ENCODE data around the gene GPR143.
"Not testable (repeated sequence)": the region's sequence is repeated elsewhere in the genome, so short reads cannot be mapped to it uniquely, and the experiment has no call there.

Gene GPR143

DNA sequence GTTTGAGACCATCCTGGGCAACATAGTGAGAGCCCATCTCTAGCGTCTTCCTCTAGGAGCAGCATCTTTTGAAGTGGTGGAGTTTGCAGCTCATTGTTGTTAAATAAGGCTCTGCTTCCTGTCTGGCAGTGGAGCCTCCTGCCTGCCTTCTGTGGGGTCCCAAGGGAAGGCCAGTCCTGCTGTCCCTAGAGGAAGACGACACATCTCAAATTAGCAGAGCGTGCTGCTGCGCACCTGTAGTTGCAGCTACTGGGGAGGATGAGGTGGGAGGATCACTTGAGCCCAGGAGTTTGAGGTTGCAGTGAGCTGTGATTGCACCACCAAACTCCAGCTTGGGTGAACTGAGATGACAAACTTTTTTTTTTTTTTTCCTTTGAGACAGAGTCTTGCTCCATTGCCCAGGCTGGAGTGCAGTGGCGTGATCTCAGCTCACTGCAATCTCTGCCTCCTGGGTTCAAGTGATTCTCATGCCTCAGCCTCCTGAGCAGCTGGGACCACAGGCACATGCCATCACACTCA lies 2.7 kb upstream of the GPR143 start:
- not testable (repeated sequence) for DNase-seq (ENCODE audit: low spot score)

DNA sequence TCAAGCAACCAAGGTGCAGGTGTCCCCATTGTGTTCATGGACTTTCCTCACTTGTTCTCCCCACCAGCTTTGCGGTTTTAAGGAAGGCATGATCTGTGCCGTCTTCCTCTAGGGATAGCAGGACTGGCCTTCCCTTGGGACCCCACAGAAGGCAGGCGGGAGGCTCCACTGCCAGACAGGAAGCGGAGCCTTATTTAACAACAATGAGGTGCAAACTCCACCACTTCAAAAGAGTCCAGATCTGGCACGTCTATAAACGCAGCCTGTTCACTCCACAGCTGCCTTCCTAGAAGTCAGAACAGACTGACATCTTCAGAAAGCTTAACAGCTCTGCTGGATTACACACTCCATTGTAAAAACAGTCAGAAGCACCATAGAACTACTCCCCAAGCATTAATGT lies 1.7 kb upstream of the GPR143 start:
- no peak for DNase-seq (ENCODE audit: low spot score)

DNA sequence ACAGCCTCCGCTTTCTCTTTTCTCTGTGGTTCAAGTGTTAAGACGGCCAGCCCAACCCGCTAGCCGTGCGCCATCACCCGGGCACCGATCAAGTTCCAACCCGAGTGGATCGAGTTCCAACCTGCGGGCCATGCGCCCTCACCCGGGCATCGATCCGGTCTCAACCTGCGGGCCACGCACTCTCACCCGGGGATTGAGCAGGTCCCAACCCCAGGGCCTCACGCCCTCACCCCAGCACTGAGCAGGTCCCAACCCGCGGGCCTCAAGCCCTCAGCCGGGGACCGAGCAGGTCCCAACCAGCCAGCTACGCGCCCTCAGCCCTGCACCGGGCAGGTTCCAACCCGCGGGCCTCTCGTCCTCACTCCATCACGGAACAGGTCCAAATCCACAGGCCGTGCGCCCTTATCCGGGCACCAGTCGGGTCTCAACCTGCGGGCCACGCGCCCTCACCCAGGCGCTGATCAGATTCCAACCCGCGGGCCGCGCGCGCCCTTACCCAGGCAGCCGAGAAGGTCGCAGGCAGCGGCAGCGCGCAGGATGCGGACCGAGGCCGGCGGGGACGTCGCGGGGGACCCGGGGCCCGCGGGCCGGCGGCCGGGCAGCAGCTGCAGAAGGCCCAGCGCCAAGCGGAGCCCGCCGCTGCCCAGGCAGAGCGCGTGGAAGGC lies 443 bp downstream of the GPR143 start:
- no peak for DNase-seq (ENCODE audit: low spot score)

DNA sequence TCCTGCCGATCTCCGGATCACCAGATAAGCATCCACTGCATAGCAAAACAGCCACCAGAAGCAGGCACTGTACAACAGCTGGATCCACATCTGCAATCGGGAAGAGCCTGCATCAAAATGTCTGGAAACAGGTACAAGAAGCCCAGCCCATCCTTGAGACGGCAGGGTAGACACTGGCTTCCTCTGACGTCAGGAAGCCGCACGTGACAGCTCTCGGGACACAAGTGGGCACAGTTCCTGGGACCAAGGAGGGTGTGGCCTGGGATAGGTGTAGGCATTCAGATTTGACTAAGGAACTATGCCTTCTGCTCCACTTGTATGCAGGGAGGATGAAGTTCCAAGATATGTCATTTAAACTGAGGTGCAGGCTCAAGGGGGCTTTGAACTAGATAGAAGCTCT lies 6.3 kb downstream of the GPR143 start:
- no peak for DNase-seq (ENCODE audit: low spot score)

DNA sequence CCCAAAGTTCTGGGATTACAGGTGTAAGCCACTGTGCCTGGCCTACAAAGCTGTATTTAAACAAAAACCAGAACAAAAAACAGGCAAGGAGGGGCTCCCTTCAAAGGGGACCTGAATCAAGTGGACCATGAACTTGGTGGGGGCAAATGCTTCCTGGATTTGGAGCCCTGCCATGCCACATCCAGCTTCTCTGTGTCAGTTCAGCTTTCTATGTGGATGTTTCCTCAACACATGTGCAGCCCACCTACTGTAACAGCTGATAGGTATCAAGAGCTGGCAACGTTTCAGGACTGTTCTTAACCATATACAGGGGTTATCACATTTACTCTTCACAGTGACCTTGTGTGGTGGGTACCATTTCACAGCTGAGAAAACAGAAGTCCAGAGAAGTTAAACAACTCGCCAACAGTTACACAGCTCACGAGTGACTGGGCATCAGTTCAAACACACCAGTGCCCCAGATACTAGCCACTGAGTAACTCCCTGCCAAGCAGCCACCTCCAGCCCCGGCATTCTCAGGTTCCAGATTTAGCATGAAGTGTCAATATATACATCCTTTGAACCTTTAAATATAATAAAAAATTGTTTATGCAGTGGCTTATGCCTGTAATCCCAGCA lies 7.5 kb downstream of the GPR143 start:
- DNase-seq (ENCODE audit: low spot score): no peak

DNA sequence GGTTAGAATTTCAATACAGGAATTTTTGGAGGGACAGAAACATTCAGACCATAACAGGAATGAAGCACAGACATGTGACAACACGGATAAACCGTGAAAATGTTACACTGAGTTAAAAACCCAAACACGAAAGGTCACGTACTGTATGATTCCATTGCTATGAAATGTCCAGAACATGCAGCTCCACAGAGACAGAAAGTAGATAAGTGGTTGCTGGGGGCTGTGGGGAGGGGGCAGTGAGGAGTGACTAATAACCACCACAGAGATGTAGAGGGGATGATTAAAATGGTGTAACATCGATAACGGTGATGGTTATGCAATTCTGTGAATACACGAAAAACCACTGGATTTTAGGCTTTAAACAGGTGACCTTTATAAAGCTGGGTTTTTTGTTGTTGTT lies 8.3 kb downstream of the GPR143 start:
- DNase-seq (ENCODE audit: low spot score): no peak

DNA sequence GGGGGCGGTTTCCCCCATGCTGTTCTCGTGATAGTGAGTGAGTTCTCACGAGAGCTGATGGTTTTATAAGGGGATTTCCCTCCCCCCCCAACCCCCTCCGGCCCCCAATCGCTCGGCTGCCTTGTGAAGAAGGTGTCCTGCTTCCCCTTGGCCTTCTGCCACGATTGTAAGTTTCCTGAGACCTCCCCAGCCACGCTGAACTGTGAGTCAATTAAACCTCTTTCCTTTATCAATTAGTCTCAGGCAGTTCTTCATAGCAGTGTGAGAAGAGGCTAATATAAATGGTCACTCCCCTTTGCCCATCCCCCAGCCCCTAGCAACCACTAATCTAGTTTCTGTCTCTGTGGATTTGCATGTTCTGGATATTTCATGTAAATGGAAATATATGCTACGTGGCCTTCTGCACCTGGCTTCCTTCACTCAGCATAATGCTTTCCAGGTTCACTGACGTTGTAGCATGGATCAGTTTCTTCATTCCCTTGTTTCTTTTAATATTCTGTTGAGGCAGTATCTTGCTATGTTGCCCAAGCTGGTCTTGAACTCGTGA lies 16.4 kb downstream of the GPR143 start:
- no peak for DNase-seq (ENCODE audit: low spot score)

DNA sequence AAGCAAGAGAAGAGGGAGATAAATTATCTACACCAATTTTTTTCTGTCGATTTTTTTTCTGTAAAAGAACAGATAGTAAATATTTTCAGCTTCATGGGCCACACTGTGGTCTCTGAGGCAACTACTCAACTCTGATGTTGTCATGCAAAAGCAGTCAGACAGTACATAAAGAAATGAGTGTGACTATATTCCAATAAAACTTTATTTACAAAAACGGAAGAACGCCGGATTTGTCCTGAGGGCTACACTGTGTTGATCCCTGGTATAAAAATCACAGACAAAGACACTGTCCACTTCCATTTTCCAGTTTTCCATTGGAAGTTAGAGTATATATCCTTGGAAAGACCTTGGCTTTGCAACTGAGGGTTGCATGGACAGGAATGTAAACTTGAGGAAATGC lies 18.0 kb downstream of the GPR143 start:
- peak; percentile 3 for DNase-seq (ENCODE audit: low spot score)

DNA sequence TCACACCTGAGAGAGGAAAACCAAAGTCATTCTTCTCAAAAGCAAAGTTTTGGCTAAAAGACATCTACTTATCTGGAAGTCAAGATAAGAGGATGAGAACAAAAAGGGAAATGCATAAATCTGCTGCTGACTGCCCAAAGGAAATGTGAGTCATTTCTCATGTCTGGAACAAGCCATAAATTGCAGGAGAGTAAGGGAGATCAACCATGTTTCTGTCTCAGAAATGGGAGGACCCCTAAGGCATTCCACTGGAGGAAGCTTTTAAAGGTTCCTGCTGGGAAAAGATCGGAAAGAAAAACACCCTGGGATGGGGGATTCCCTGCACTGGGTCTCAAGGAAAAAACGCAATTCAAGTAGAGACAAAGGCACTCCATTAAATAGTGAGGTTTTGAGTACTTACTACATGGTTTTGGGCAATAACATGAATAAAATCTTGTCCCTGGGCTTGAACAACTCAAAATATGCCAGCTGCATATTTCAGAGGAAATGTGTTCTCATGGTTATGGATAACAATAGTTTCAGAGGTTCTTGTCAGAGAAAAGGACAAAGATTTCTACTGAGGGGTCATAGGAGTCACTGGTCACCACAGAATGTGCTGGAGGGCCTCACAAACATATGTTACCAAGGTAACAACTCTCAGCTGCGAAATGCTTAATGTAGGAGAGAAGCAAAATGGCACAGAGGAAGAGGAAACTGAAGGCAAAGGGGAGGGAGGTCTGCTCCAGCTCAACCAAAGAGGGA lies 19.3 kb downstream of the GPR143 start:
- DNase-seq (ENCODE audit: low spot score): peak; percentile 81

DNA sequence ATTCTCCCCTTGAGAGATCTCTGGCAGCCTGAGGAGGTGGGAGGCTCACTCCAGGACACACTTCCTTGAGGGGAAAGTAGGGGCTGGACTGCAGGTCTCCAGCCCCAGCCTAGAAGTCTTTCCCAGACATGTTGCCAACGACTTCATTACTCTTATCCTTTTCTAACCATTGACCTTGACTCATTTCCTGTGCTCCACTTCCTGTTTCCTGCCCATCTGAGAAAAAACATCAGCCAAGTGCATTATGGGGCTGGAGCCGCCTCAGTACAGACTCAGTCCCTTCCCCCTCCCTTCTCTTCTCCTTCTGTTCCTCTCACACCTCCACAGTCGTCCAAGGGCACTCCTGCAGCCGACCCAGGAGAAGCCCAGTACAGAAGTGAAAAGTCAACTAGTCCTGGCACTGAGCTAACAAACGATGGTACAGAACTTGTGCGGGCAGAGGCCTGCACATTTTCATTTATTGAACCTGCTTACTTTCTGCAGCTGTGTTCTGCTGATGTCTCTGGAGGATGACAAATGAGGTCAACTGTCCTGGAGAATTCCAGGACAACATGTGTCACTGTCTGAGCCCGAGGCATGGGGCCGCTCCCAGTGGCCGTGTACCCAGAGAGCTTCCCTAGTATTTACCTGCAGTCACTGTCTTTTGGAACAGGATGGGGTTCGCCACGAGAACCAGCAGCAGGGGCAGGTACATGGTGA lies 20.1 kb downstream of the GPR143 start:
- DNase-seq (ENCODE audit: low spot score): peak; percentile 92

DNA sequence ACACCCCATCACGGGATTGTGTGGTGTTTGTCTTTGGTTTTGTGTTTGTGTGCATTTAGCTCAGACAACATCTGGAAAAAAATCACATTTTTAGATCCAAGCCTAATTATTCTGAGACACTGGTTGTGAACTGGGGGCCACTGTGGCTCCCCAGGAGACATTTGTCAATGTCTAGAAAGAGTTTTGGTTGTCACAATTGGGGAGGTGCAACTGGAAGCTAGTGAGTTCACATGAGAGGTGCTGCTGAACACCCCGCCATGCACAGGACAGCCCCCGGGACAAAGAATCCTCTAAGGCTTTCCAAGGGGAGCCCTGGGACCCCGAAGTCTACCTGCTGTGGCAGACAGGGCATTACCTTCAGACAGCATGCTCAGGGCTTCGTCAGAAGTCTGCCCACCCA lies 26.5 kb downstream of the GPR143 start:
- no peak for DNase-seq (ENCODE audit: low spot score)

DNA sequence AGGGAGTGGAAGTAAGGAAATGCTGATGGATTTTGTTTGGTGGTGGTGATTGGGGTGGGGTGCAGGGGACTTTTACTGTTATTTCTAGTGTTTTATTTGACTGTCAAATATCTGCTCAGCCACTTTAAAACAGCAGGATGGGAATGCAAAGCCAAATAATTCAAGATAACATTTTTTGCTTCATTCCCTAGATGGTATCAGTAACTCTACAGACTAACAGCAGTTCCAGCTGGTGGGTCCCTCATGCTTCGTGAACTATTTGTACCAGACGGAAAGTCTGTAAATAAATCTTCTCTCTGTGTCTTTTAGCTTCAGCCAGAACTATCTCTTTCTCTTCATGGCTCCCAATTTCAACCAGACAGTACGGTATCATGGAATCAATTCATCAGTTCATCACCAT lies 27.5 kb downstream of the GPR143 start:
- no peak for DNase-seq (ENCODE audit: low spot score)

DNA sequence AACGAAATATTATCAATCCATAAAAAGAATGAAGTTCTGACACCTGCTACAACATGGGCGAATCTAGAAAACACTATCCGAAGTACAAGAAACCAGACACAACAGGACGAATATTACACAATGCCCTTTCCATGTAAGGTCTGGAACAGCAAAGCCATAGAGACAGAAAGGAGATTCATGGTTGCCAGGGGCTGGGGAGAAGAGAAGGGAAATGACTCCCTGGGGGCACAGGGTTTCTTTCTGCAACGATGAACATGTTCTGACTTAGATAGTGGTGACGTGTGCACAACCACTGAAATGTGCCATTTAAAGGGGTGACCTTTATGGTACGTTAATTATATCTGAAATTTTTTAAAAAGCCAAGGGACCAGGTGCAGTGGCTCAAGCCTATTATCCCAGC lies 28.3 kb downstream of the GPR143 start:
- no peak for DNase-seq (ENCODE audit: low spot score)

DNA sequence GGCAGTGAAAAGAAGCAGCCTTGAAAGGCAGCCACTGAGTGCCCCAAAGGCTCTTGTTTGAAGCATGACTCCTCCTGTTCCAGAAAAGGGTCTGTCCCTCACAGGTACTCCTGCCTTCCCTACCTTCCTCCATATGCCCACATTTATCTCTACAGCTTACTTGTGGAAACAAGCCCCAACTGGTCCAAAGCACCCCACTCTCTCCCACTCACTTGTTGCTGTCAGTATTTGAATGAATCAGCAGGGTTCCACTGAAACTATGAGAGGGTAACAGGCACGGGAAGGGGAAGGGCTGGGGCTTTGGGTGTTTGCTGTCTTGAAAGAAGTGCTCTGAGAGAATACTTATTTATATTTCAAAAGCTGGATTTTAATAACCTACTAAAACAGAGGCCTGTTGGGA lies 34.9 kb downstream of the GPR143 start:
- DNase-seq (ENCODE audit: low spot score): no peak

DNA sequence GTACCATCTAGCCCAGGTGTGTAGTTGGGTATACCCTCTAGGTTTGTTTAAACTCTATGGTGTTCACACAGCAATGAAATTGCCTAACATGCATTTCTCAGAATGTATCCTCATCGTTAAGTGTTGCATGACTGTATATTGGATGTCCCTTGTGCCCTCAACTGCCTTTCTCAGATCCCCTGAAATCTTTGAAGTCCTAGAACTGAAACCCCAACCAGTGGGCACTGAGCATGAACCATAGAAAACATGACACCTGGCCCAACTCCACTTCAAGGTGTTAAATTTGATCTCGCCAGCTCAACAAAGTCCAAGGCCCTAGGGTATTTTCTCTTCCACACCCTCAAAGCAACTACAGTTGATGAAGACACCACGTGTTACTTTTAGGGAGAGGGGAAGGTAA lies 35.6 kb downstream of the GPR143 start:
- DNase-seq (ENCODE audit: low spot score): no peak

DNA sequence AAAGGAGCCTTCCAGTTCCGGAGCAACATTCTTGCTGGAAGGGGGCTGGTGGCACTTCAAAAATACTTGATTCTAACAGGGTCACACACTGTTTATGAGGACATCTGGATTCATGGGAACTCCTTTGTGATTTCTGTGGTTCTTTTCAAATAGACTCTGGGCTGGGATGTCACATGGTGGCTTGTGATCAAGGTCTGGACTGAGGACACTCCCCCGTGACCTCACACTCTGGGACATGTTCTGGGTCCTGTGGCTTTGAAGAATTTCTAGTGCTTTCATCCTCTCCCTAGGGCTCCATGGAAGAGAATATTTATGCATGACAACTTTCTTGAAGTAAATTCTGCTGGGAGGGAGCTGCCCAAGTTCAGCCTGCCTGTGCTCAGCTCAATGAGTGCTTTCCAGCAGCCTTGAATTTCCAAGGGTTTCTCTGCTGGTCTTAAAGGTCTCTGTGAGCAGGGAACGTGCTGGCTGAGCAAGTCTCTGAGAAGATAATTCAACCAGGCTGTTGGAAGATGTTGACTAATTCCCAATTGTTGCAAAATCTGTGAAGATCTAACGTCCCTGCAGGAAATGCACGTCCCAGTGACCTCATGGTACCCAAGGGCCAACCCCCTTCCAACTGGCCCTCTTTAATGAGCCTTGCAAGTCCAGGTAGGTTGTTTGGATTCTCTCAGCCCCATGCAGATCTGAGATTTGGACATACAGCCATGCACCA lies 36.3 kb downstream of the GPR143 start:
- no peak for DNase-seq (ENCODE audit: low spot score)

DNA sequence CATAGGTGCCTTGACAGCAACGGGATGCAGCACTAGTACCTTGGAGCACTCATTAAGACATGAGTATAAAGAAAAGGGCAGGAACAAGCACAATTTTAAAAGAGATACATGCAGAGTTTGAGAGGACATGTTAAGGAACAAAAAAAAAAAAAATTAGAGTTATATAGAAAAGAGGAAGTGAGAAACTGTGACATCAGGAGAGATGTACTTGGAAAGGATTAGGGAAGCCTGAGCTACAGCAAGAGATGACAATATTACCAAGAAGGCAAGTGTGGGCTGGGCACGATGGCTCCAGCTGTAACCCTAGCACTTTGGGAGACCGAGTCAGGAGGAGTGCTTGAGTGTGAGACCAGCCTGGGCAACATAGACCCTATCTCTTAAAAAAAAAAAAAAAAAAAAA lies 37.4 kb downstream of the GPR143 start:
- no peak for DNase-seq (ENCODE audit: low spot score)

DNA sequence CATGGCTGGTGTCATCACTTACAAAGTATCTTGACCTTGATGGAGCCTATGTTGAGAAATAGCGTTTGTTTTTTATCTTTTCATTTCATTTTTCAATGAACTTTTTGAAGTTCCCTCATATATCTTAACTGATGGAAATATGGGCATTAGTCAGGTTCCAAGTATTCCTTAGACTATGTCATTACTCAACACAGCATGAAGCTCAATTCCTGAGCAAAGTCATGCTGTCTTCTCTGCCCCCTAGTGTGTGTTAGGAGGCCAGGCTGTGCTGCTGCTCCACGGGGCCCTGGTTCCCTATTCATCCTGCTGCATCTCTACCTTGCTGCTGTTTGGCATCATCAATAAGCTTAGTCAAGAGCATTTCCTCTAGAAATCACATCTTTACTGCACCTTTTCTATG lies 40.9 kb downstream of the GPR143 start:
- no peak for DNase-seq (ENCODE audit: low spot score)

DNA sequence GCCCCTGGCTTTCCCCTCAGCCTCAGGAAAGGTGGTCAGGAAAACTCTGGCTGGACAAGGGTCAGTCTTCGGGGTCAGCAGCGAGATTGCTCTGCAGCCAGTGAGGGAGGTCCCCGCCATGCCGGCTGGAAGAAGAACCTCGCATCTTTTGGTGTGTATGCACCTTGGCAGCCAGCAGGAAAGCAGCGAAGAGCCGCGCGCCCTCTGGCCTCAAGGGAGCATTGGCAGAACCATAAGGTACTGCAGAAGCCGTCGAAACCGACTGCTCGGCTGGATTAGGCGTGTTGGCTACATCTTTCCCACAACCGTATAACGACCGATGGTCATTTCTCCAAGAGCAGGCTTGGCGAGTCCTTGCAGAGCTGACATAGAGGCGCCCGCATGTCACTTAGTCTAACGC lies 48.3 kb downstream of the GPR143 start:
- no peak for DNase-seq (ENCODE audit: low spot score)

DNA sequence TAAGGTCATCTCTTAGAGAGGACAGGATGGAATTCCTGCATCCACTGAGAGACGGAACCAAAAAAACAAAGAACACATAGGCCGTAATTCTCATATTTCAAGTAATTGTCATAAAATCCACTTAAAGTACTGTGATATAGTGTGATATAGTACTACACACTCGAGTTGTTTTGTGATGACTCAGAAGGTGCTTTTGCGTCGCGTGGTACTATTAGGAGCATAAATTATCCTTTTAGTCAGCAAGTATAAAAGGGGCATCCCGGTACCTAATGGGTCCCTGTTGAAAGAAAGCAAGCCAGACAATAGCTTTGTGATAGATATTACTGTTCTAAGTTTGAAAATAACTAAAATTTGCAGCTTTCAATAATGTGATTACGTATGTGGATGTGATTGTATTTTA lies 55.3 kb downstream of the GPR143 start:
- no peak for DNase-seq (ENCODE audit: low spot score)

DNA sequence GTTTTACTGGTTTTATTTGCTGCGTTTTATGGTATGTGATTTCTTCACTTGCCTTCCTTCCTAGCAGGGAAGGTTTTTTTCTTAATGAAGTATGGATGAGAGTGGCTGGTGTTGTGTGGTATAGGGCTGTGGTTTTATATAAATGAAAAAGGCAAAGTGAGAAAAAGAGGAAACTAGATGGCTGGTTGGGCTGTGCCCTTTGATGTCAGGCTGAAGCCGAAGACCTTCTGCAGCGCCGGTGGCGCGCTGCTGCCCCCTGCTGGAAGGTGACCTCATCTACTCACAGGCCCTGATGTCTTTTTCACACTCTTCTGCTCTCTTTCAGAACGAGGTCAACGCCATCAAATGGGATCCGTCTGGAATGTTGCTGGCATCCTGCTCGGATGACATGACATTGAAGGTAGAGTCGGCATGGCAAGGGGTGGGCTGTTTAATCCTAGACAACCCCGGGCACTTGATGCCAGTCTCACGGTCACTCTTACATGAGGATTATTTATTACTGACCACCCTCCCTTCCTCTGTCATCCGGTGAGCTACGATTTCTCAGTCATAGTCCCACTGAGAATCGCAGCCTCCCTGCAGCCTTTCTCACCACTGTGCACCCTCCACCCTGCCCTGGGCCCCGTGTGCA lies 56.6 kb downstream of the GPR143 start:
- DNase-seq (ENCODE audit: low spot score): peak; percentile 65

Measured in kidney capillary endothelial cell (primary cell).